Vagina (tissue), 2 donors: Measurements from ENCODE around the gene ZSWIM3.

Experiments used
- CTCF ChIP-seq, 3 experiments: fragments of 450-650 bp in 2 of 3; fragments of 200-600 bp in 1 of 3; sonication (generic) in 1 of 3; IDR thresholded peaks; one replicate each; pipeline ENCODE4 v1.5.1; 2017 to 2019; ENCODE audit warnings: antibody characterized with exemption in 3 of 3, mild to moderate bottlenecking in 2 of 3, moderate library complexity in 2 of 3
- POLR2A ChIP-seq, 2 donors: fragments of 450-650 bp; IDR thresholded peaks; one replicate each; pipeline ENCODE4 v1.6.1; 2017; ENCODE audit warnings: antibody characterized with exemption in 2 of 2, mild to moderate bottlenecking in 2 of 2, moderate library complexity in 2 of 2
- POLR2AphosphoS5 ChIP-seq, 2 donors: sonication (generic); formaldehyde crosslinking; IDR thresholded peaks; one replicate each; pipeline ENCODE4 v1.9.0; 2017; ENCODE audit warnings: antibody characterized with exemption in 2 of 2, mild to moderate bottlenecking in 2 of 2, low read depth in 1 of 2; ENCODE audit not compliant: insufficient read depth in 1 of 2

- no peak for TF ChIP-seq CTCF (IDR thresholded peaks at IDR 0.05)
- no peak for TF ChIP-seq POLR2AphosphoS5 (IDR thresholded peaks at IDR 0.05; ENCODE audit: insufficient read depth in 1 of 2, low read depth in 1 of 2)
- no peak for TF ChIP-seq POLR2A (IDR thresholded peaks at IDR 0.05)
Observed at GRCh38 chr20:45822857-45823256, 34.6 kb upstream of the ZSWIM3 start.
